Activated CD8-positive, alpha-beta memory T cell treated with anti-CD3 and anti-CD28 coated beads for 24 hours (primary cell): ENCODE measurements around the gene IFT27.

Experiments
- DNase-seq: peaks from one replicate; pipeline ENCODE4 v3.0.0-alpha.2; 2020

IFT27 gene

GRCh38 chr22:36775964-36776669 lies at the start of gene IFT27:
Gene IFT27 (minus strand): TSS chr22:36776119. CDS start chr22:36775707, 412 bp downstream.
- DNase-seq: peak; percentile 95

DNA sequence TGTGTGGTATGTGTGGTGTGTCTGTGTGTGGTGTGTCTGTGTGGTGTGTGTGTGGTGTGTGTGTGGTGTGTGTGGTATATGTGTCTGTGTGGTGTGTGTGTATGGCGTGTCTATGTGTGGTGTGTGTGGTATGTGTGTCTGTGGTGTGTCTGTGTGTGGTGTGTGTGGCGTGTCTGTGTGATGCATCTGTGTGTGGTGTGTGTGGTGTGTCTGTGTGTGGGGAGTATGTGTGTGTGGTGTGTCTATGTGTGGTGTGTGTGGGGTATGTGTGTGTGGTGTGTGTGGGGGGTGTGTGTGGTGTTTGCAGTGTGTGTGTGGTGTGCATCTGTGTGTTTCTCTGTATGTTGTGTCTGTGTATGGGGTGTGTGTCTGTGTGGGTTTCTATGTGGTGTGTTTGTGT lies 48.7 kb upstream of the IFT27 start:
- no peak for DNase-seq

DNA sequence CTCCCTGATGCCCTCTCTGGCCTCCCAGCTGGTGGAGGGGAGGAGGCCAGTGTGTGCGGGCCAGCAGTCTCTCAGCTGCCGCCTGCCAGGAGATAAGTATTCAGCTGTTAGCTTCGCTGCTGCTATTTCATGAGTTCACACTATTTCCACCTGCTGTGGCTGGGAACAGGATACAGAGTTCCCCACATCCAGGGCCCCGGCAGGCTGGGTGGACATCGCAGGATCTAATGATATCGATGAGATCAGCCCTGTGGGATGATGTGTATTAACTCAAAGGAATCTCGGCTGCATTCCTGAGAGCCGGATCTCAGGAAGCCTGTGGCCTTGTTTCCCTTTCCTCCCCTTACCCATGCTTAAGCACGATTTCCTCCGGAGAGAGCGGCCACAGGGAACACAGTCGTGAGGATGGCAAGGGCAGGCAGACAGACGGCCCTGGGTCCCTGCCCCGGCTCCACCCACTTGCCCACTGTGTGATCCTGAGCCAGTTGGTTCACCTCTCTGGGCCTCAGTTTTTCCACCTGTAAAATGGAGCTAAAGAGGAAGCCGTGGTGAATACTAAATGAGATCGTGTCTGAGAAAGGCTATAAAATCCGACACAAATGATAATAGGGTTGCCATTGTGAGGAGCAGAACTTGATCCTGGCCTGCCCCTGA lies 47.4 kb upstream of the IFT27 start:
- no peak for DNase-seq

DNA sequence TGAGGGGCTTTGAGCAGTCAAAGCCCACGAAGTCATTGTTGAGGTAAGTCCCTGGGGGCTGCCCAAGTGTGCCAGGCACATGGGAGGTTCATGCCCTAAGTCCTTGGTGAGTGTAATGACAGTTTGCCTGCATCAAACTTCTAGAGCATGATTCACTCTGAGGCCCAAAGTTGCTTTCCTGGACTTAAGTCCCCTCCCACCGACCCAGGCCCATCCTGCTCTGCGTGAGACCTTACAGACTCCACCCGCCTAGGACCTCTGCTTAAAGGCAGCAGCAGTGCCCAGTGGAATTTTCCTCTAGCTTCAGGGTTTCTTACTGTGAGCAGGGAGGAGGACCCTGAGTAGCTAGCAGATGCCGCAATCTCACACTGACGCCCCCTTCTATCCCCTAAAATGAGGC lies 46.7 kb upstream of the IFT27 start:
- DNase-seq: no peak

DNA sequence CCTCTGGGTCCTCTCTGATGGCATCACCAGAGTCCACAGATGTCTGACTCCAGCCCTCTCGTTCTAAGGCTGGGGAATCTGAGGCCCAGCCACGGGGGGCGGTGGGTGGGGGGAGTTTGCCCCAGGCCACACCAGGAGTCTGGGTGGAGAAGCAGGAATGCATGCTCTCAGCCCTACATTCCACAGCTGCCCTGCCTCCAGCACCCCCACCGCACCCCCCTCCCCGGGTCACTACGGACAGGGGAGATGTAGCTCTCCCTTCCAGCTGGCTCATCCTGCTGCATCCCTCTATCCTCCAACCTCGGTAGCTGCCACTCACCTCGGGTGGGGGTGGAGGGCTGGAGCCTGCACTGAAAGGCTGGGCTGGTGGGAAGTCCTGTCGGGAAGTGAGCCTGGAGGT lies 43.2 kb upstream of the IFT27 start:
- DNase-seq: no peak

- no peak for DNase-seq
Observed at GRCh38 chr22:36818010-36818642, 42.2 kb upstream of the IFT27 start.

DNA sequence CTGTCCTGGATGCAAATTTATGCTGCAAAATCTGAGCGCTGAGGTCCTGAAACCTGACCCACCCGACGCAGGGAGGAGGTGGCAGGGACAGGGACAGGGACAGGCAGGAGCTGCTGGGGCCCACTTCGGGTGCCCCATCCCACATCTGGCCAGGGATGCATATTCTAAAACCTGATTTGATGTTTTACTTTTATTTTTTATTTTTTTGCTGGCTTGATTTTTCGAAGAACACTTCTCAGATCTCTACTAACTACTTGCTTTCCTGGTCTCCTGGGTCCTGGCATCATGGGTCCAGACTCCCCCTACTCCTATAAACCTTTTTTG lies 41.6 kb upstream of the IFT27 start:
- no peak for DNase-seq

GRCh38 chr22:36816636-36817524 lies 41.0 kb upstream of the IFT27 start, which contains the start of gene PVALB:
Gene PVALB (minus strand): TSS chr22:36817035. CDS start chr22:36817005, 30 bp downstream.
- no peak for DNase-seq

DNA sequence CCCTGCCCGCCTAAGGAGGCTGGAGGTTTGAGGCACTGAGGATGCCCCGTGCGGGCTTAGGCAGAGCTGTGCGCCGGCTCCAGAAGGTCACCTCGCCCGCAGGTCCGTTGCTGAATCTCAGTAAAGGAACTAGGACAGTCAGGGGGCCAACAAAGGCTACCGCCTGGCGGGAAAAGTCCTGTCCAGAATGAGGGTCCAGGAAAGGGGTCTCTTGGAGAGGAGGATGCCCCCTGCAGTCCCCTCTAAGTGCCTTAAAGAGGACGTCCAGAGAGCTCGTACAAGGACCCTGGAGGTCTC lies 40.4 kb upstream of the IFT27 start:
- no peak for DNase-seq

DNA sequence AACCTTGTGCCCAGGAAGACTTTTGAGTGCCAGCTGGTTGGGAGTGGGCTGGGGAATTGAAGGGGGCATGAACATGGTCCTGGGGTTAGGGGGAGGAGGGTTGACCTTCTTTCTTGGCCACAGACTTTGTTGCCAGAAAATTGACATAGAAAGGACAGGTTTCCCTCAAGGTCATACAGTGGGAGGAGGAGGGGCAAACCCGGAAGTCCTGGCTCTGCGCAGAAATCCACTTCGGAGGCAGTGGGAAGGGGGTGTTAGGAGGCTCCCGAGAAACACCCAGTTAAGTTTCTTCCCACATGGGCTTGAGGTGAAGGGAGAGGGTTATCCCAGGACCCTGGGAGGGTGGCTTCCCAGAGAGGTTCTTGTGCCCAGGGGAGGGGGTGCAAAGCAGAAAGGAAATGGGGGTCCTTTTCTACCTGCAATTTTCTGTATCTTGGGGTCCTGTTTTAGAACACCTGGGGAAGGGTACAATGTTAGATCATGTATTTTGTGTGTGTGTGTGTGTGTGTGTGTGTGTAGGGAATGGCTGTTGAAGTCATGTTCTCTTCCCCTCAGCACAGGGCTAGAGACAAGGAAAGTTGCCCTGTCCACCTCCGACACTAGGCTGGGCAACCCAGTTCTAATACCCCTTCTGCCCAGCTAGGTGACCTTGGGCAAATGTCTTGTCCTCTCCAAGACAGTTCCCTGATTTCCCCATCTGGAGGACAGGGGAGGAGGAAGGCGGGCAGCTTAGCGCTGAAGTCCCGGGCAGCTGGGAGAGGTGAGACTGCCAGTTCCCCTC lies 39.8 kb upstream of the IFT27 start:
- no peak for DNase-seq

- DNase-seq: no peak
Observed at GRCh38 chr22:36814801-36815200, 38.9 kb upstream of the IFT27 start.

DNA sequence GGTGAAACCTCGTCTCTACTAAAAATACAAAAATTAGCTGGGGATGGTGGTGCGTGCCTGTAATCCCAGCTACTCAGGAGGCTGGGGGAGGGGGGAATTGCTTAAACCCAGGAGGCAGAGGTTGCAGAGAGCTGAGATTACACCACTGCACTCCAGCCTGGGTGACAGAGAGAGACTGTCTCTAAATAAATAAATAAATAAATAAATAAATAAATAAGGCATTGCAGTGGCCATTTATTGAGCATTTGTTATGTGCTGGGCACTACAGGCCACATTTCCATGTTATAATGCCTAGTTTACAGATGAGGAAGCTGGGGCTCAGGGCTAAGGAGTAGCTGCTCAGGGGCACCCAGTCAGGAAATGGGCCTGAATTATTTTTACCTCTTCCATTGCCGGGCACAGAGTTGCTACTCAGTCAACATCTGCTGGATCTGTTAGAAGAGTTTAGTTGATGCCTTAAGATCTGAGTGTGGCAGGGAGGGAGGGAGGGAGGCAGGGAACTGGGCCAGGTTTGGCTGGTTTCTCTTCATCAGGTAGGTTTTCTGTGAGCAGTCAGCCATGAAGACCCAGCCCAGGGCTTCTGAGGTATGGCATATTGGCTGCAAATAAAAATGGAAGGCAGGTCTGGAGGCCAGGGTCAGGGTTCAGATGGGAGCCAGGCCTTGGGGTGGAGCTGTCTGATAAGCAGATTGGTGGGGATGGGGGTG lies 35.3 kb upstream of the IFT27 start:
- no peak for DNase-seq

DNA sequence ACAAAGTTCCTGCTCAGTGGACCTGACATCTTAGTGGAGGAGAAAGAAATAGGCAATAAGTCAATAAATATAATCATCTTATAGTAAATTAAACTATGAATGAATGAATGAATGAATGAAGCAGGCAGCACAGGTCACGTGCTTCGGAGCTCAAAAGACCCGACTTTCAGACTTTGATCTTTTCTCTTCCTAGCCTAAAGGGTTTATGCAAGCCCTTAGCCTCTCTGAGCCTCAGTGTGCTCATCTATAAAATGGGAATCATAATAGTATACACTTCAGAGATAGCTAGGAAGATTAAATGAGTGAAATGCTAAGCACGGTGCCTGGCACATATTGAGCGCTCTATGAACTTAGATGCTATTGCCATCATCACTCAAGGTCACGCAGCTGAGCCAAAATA lies 33.4 kb upstream of the IFT27 start:
- no peak for DNase-seq

DNA sequence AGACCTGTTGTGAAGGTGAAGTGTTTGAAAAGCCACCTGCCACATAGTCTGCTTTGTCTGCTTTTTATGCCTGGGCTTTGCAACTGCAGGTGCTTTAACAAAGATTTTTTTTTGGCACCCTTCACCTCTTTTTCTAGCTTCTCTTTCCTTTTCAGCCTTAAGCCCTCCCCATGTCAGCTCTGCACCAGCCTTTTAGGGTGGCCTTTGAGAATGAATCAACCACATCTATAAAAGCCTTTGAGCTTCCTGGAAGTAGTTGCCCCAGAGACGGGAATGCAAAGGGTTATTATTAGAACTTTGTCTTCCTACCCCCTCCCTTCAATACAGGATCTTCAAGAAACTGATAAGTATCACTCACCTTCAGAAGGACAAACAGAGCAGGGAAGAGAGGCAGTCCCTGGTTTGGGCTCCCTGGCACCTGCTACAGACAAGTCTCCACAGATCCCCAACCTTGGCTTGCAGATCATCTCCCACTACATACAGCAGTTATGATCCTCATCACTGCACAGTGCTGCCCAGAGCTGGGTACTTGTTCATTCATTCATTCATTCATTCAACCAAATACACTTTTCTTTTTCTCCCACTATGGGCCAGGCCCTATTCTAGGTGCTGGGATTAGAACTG lies 32.9 kb upstream of the IFT27 start:
- no peak for DNase-seq

GRCh38 chr22:36807627-36808026 lies 31.7 kb upstream of the IFT27 start:
- no peak for DNase-seq

DNA sequence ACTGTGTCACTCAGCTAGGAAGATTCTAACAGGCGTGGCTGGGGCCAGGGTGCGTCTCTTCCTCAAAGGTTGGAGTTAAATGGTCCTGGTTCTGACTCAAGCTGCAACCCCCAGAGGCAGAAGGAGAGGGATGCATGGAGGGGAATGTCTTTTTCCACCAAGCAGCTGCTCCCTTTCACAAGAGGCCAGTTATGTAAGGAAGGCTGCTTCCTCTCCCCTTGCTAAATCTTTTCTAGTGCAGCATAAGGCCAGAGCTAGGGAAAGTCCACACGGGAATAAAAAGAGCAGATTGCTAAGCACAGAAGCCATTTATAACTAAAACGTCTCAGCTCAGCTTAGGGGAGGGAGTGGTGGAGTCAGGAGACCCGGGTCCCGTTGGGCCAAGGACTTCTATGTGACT lies 30.9 kb upstream of the IFT27 start:
- DNase-seq: no peak

GRCh38 chr22:36803358-36803757 lies 27.4 kb upstream of the IFT27 start:
- no peak for DNase-seq

- DNase-seq: no peak
Observed at GRCh38 chr22:36798674-36799066, 22.8 kb upstream of the IFT27 start.

DNA sequence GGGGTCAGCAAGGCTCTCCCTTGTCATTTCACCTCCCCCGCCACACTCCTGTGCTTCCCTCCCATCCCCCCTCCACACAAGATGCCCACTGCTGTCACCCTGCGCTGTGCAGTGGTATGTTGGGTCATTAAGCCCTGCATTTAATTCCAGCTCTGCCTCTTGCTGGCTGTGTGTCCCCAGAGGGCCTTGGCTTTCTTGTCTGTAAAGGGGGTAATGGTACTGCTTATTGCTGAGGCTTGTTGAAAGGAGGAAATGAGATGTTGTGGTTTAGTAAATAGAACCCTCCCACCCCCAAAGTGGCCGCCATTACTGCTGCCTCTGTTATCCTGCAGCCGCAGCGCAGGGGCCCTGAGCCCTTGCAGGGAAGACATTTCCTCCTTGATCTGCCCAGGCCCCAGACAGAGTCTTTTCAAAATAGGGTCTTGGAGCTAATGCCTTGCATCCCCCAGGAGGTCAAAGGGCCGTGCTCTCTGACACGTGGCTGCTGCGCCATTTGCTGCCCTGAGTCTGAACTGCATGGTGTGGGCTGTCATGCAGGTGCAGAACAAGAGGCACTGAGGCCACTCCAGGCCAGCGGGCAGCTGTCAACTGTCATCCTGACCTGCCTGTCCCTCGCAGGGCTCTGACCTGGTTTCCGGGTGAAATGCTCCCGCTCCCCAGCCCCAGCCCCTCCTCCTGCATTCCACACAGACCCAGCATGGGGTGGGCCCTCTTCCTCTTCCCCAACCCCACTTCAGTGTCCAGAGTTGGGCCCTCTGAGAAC lies 22.2 kb upstream of the IFT27 start:
- no peak for DNase-seq

GRCh38 chr22:36797374-36797773 lies 21.5 kb upstream of the IFT27 start:
- no peak for DNase-seq
